GM12874 (cell line): ENCODE data around the gene ZNF511.

ENCODE experiments used
- TF ChIP-seq, protein P1 (sequence below): IDR thresholded peaks from 2 replicates; pipeline ENCODE4 v1.5.1; 2011; ENCODE audit warnings: low read depth, mild to moderate bottlenecking, control low read depth, low read length, moderate library complexity; ENCODE audit not compliant: insufficient read depth

ZNF511 gene

DNA sequence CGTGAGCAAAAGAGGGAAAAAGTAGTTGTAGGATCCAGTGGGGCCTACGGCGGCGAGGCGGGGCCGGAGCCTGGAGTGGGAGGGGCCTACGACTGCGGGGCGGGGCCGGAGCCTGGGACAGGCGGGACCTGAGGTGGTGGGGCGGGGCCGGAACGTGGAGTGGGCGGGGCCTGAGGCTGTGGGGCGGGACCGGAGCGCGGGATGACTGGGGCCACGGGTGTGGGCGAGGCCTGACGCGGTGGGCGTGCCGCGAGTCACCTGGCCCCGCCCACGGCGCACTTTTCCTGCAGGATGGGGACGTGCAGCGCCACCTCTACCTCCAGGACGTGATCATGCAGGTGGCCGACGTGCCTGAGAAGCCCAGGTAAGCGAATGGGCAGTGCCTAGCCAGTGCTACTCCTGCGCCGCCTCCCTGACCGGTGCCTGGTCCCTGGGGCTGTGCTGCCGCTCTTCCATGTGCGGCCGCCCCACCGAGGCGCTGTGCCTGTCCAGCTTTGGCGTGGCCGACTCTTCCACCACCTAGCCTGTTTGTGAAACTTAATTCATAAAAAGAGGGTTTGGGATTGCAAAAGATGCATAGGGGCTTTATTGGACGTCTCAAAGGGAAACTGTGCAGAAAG lies 496 bp downstream of the ZNF511 start:
- TF ChIP-seq, protein P1, sequence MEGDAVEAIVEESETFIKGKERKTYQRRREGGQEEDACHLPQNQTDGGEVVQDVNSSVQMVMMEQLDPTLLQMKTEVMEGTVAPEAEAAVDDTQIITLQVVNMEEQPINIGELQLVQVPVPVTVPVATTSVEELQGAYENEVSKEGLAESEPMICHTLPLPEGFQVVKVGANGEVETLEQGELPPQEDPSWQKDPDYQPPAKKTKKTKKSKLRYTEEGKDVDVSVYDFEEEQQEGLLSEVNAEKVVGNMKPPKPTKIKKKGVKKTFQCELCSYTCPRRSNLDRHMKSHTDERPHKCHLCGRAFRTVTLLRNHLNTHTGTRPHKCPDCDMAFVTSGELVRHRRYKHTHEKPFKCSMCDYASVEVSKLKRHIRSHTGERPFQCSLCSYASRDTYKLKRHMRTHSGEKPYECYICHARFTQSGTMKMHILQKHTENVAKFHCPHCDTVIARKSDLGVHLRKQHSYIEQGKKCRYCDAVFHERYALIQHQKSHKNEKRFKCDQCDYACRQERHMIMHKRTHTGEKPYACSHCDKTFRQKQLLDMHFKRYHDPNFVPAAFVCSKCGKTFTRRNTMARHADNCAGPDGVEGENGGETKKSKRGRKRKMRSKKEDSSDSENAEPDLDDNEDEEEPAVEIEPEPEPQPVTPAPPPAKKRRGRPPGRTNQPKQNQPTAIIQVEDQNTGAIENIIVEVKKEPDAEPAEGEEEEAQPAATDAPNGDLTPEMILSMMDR: no peak

DNA sequence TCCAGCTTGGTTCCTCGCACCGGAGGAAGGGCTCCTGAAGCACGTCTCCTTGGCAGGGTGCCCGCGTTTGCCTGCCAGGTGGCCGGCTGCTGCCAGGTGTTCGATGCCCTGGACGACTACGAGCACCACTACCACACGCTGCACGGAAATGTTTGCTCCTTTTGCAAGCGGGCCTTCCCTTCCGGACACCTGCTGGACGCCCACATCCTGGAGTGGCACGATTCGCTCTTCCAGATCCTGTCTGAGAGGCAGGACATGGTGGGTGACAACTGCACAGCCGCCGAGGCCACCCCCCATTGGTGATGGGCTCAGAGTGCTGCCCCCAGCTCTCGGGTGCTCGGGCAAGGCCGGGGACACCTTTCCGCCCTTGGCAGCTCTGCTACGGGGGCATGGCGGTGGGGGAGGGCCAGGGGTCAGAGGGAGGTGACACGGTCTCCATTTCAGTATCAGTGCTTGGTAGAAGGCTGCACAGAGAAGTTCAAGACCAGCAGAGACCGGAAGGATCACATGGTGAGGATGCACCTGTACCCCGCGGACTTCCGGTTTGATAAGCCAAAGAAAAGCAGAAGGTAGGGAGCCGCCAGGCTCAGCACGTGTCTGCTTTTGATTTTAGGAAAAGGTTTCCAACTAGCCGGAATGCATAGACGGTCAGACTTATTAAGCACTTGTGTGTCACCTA lies 1.1 kb downstream of the ZNF511 start:
- TF ChIP-seq, protein P1: no peak

DNA sequence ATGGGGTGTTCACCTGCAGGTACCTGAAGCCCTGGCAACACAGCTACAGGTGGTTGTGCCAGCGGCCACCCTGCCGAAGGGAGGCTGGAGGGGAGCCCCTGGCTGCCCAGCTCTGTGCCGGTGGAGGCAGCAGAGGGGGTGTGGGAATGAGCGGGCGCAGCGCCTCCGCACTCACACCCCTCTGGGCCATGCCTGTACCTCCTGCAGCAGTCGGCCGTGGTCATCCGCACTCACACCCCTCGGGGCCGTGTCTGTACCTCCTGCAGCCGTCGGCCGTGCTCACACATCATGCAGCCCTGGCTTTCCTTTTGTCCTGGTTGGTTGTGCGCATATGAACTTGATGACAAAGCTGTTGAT lies 1.7 kb downstream of the ZNF511 start:
- TF ChIP-seq, protein P1: no peak

DNA sequence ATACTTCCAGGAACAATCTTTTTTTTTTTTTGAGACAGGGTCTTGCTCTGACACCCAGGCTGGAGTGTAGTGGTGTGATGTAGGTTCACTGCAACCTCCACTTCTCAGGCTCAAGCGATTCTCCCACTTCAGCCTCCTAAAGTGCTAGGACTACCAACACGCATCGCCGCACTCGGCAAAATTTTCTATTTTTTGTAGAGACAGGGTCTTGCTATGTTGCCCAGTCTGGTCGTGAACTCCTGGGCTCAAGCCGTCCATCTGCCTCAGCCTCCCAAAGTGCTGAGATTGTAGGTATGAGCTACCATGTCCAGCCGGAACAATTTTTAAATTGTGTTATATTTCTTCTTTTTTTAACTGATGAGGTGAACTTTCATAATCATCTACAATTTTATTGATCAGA lies 2.1 kb downstream of the ZNF511 start:
- TF ChIP-seq, protein P1: no peak

DNA sequence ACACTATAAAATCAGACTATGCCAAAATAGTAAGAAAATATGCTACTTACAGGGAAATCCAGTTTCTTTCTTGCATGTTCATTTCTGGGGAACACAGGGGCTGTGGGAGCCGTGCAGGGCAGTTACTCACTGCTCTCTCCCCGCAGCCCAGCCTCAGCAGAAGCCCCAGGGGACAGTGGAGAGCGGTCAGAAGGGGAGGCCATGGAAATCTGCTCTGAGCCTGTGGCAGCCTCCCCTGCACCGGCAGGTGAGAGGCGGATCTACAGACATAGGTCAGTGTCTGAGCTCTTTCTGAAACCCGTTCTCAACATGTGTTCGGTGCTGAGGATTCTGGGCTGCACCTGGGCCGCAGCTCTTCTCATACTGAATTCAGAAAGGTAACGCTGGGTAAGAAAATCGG lies 2.9 kb downstream of the ZNF511 start:
- TF ChIP-seq, protein P1: no peak

DNA sequence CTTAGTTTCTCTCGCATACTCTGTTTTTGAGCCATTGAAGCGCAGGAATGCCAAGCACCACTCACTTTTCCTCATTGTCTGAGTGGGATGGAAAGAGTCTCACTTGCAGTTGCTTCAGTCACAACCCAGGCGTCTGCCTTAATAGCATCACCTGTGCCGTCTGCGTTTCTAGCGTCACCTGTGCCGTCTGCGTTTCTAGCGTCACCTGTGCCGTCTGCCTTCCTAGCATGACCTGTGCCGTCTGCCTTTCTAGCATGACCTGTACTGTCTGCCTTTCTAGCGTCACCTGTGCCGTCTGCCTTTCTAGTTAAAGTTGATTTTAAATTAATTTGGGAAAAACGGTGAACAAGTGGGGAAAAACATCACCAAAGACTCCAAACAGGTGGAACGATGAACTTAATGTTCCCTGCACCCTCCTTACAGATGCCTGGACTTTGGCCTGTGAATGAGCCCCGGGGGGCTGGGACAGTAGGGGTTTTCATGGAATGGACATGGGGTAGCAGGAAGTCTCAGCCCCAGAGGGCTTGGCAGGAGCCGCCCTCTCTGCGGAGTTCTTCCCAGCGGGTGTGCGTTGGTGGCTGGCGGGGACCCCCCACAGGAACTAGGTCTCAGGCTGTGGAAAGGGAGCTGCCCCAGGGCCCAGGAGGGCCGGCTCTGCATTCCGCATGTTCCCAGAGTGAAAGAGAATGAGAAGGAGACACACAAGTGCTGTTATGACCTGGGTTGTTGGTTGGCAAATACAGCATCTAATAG lies 3.5 kb downstream of the ZNF511 start:
- TF ChIP-seq, protein P1: no peak

DNA sequence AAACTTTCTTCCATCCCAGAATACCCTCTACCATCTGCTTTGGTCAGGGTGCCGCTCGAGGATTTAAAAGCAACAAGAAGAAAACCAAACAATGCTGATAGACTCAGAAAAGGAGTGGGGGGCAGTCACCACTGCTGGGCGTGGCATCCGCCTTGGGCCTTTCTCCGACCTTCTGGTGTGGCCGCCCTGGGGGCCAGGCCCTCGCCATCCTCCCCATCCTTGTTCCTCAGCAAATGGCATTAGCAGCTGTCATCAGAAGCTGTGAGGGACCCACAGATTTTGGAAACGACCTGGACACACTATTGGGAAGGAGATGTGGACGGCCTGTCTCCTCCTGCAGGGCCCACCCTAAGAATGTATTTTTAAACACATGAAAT lies 4.0 kb downstream of the ZNF511 start:
- TF ChIP-seq, protein P1: no peak
